Neuronal stem cell (in vitro differentiated cells): ENCODE results near the gene WSCD2.

Experiments
- DNase-seq: peaks from one replicate; pipeline ENCODE4 v3.0.0-alpha.2; 2013; ENCODE audit warnings: low spot score
- H2AFZ ChIP-seq: one replicate; pipeline ENCODE4 v1.6.1; 2013; ENCODE audit warnings: mild to moderate bottlenecking, low read length, inconsistent platforms
- H2AK5ac ChIP-seq: 2 replicates; pipeline ENCODE4 v1.6.1; 2013; ENCODE audit warnings: low read depth, mild to moderate bottlenecking, inconsistent platforms, low read length, moderate library complexity, mixed read lengths
- H2BK120ac ChIP-seq: 2 replicates; pipeline ENCODE4 v1.6.1; 2013; ENCODE audit warnings: low read depth, mild to moderate bottlenecking, inconsistent platforms, low read length, moderate library complexity, mixed read lengths
- H2BK12ac ChIP-seq: one replicate; pipeline ENCODE4 v1.6.1; 2013; ENCODE audit warnings: low read length, inconsistent platforms
- H2BK15ac ChIP-seq: 2 replicates; pipeline ENCODE4 v1.6.1; 2013; ENCODE audit warnings: mild to moderate bottlenecking, low read length, inconsistent platforms, mixed read lengths
- H2BK5ac ChIP-seq: one replicate; pipeline ENCODE4 v1.6.1; 2013; ENCODE audit warnings: inconsistent platforms, mild to moderate bottlenecking, low read length, moderate library complexity
- H3K14ac ChIP-seq: one replicate; pipeline ENCODE4 v1.6.1; 2013; ENCODE audit warnings: low read length, inconsistent platforms
- H3K18ac ChIP-seq: 2 replicates; pipeline ENCODE4 v1.6.1; 2013; ENCODE audit warnings: low read length, inconsistent platforms
- H3K23ac ChIP-seq: 2 replicates; pipeline ENCODE4 v1.6.1; 2013; ENCODE audit warnings: low read depth, mild to moderate bottlenecking, mixed read lengths, low read length, inconsistent platforms; ENCODE audit not compliant: poor library complexity
- H3K27ac ChIP-seq: replicated peaks from 3 replicates; pipeline ENCODE4 v1.5.1; 2013; ENCODE audit warnings: low read length, inconsistent platforms
- H3K27me3 ChIP-seq, 3 experiments: 2 replicates each; pipeline ENCODE4 v1.6.1; 2013; ENCODE audit warnings: low read length in 3 of 3, mild to moderate bottlenecking in 2 of 3, inconsistent platforms in 1 of 3, low read depth in 1 of 3, mixed read lengths in 1 of 3, moderate library complexity in 1 of 3; ENCODE audit not compliant: control insufficient read depth in 3 of 3, insufficient read depth in 3 of 3
- H3K36me3 ChIP-seq, 2 donors: replicated peaks in 1 of 2; 2 replicates each; pipeline ENCODE4 v1.6.1; 2013; ENCODE audit warnings: low read length in 2 of 2; ENCODE audit not compliant: control insufficient read depth in 2 of 2, insufficient read depth in 2 of 2
- H3K4ac ChIP-seq: 2 replicates; pipeline ENCODE4 v1.6.1; 2013; ENCODE audit warnings: inconsistent platforms, mild to moderate bottlenecking, low read length, moderate library complexity
- H3K4me1 ChIP-seq, 2 donors: 1 replicate in 1 of 2; 2 replicates in 1 of 2; pipeline ENCODE4 v1.6.1; 2013; ENCODE audit warnings: low read length in 2 of 2, low read depth in 1 of 2; ENCODE audit not compliant: control insufficient read depth in 2 of 2, insufficient read depth in 1 of 2
- H3K4me2 ChIP-seq: one replicate; pipeline ENCODE4 v1.6.1; 2013; ENCODE audit warnings: mild to moderate bottlenecking, low read length, inconsistent platforms; ENCODE audit not compliant: insufficient read depth, poor library complexity, severe bottlenecking
- H3K4me3 ChIP-seq, 2 donors: 2 replicates each; pipeline ENCODE4 v1.5.1; 2013; ENCODE audit warnings: low read length in 2 of 2, mild to moderate bottlenecking in 2 of 2, inconsistent platforms in 1 of 2, moderate library complexity in 1 of 2
- H3K79me1 ChIP-seq: one replicate; pipeline ENCODE4 v1.6.1; 2013; ENCODE audit warnings: low read depth, mild to moderate bottlenecking, inconsistent platforms, low read length, moderate library complexity
- H3K9ac ChIP-seq: one replicate; pipeline ENCODE4 v1.6.1; 2013; ENCODE audit warnings: mild to moderate bottlenecking, low read depth, low read length, inconsistent platforms; ENCODE audit not compliant: poor library complexity
- H3K9me3 ChIP-seq, 2 donors: replicated peaks in 1 of 2; 2 replicates each; pipeline versions ENCODE3 to v1.6.1; 2013; ENCODE audit warnings: low read length in 2 of 2, mild to moderate bottlenecking in 2 of 2, inconsistent platforms in 1 of 2, low read depth in 1 of 2, mixed read lengths in 1 of 2, moderate library complexity in 1 of 2; ENCODE audit not compliant: control insufficient read depth in 2 of 2, insufficient read depth in 1 of 2
- H4K8ac ChIP-seq: one replicate; pipeline ENCODE4 v1.6.1; 2013; ENCODE audit warnings: low read depth, mild to moderate bottlenecking, inconsistent platforms, low read length, moderate library complexity
- H4K91ac ChIP-seq: one replicate; pipeline ENCODE4 v1.6.1; 2013; ENCODE audit warnings: low read length, low read depth, mild to moderate bottlenecking, inconsistent platforms; ENCODE audit not compliant: poor library complexity
- WGBS, 2 donors: extraction: QIAGEN DNeasy Blood & Tissue Kit; methylation state at CpG; one replicate each; pipeline ENCODE4 v1.1.7; 2013; ENCODE audit warnings: missing lambda C conversion rate in 2 of 2, mixed read lengths in 1 of 2; ENCODE audit not compliant: insufficient read length in 2 of 2, insufficient replicate concordance in 1 of 2; ENCODE audit errors: extremely low coverage in 2 of 2; 5-methylcytosine and 5-hydroxymethylcytosine counted together

Gene WSCD2

GRCh38 chr12:108299516-108299915 lies 170.4 kb downstream of the WSCD2 start:
- WGBS, 2 donors: no CpG with 5 or more reads among the region's 4 CpGs

More at GRCh38 chr12:108299516-108299915, 170.4 kb downstream of the WSCD2 start:
- Histone ChIP-seq H3K14ac (no peak overlapping the region), H3K4ac (no peak overlapping the region), H3K9ac (no peak overlapping the region), H3K36me3 (no peaks in the 10 kb centered on the region), H3K4me3 (no peak overlapping the region), H2AK5ac (no peak overlapping the region), H3K18ac (no peak overlapping the region), H2AFZ (no peak overlapping the region), H2BK120ac (no peak overlapping the region), H2BK5ac (no peak overlapping the region), H4K8ac (no peak overlapping the region), H4K91ac (no peak overlapping the region), H2BK15ac (no peak overlapping the region), H3K27me3 (peaks cover 0 to 16% (median 0%) of the 10 kb centered on the region in 3 experiments), H3K9me3 (no peaks in the 10 kb centered on the region), H3K27ac (no peak overlapping the region), H3K4me1 (peaks cover 10 to 12% of the 10 kb centered on the region in 2 donors), H2BK12ac (no peak overlapping the region), H3K4me2 (no peak overlapping the region), H3K23ac (no peak overlapping the region), H3K79me1 (no peaks in the 10 kb centered on the region)
- DNase-seq: no peak
